Tibial nerve (tissue), 4 donors: Measurements from ENCODE around the gene PNPLA3. TPM values are rescaled to one million over a fixed set of nuclear protein-coding genes. Genes with fewer than 3 reads are reported as not detected.

Experiments
- DNase-seq, 2 donors: peaks; one replicate each; pipeline ENCODE4 v3.0.0-alpha.2; 2019; ENCODE audit warnings: low spot score in 2 of 2
- H3K27ac ChIP-seq, 4 donors: fragments of 200-600 bp; sonication (generic) in 3 of 4; one replicate each; pipeline ENCODE4 v1.5.1; 2017 to 2019; ENCODE audit warnings: mild to moderate bottlenecking in 1 of 4
- H3K27me3 ChIP-seq, 2 donors: fragments of 200-600 bp; sonication (generic) in 1 of 2; one replicate each; pipeline versions ENCODE4 v1.5.1 to v1.6.0; 2017 to 2019
- H3K36me3 ChIP-seq, 3 donors: fragments of 200-600 bp; sonication (generic); one replicate each; pipeline ENCODE4 v1.5.1; 2018 to 2019
- H3K4me1 ChIP-seq, 4 donors: fragments of 200-600 bp; sonication (generic) in 3 of 4; one replicate each; pipeline ENCODE4 v1.5.1; 2017 to 2019
- H3K4me3 ChIP-seq, 4 donors: fragments of 200-600 bp; sonication (generic) in 3 of 4; one replicate each; pipeline ENCODE4 v1.5.1; 2017 to 2019; ENCODE audit warnings: mild to moderate bottlenecking in 1 of 4, moderate library complexity in 1 of 4
- H3K9me3 ChIP-seq, 4 donors: fragments of 200-600 bp; sonication (generic) in 3 of 4; one replicate each; pipeline ENCODE4 v1.5.1; 2017 to 2019
- CTCF ChIP-seq, 5 experiments: fragments of 200-600 bp in 3 of 5; fragments of 450-650 bp in 2 of 5; sonication (generic) in 3 of 5; IDR thresholded peaks; one replicate each; pipeline ENCODE4 v1.5.1; 2016 to 2019; ENCODE audit warnings: antibody characterized with exemption in 5 of 5, mild to moderate bottlenecking in 3 of 5, moderate library complexity in 2 of 5
- EP300 ChIP-seq, 2 donors: sonication (generic); formaldehyde crosslinking; IDR thresholded peaks; one replicate each; pipeline ENCODE4 v1.6.1; 2017; ENCODE audit warnings: antibody characterized with exemption in 2 of 2, mild to moderate bottlenecking in 1 of 2
- POLR2A ChIP-seq, 2 donors: fragments of 450-650 bp; IDR thresholded peaks; one replicate each; pipeline ENCODE4 v1.6.1; 2017; ENCODE audit warnings: antibody characterized with exemption in 2 of 2, mild to moderate bottlenecking in 2 of 2, moderate library complexity in 2 of 2
- WGBS, 2 donors: methylation state at CpG; one replicate each; pipeline ENCODE4 v1.1.5; 2018; 5-methylcytosine and 5-hydroxymethylcytosine counted together
- total RNA-seq, 4 donors: library from RNA; depleted of rRNA; stranded (reverse); fragments of >200 nt; gene quantifications; one replicate each; pipeline ENCODE4 v1.1.0, GENCODE V29; 2016

Gene PNPLA3
- total RNA-seq, 4 donors from 2014 or later = 0.44 to 9.3 (median 1.1) TPM

- Histone ChIP-seq H3K27ac (no peak overlapping the region), H3K27me3 (peaks cover 0 to 16% of the 10 kb centered on the region in 2 donors), H3K9me3 (no peaks in the 10 kb centered on the region), H3K36me3 (no peaks in the 10 kb centered on the region), H3K4me3 (no peak overlapping the region), H3K4me1 (no peaks in the 10 kb centered on the region)
- no peak for DNase-seq
- no peak for TF ChIP-seq CTCF (IDR thresholded peaks at IDR 0.05)
- no peak for TF ChIP-seq POLR2A (IDR thresholded peaks at IDR 0.05)
- TF ChIP-seq EP300 (IDR thresholded peaks at IDR 0.05) = no peak
- 68 to 78% methylated on average over 6 of the region's 6 CpGs for WGBS, 2 donors
These were observed 6.1 kb upstream of the PNPLA3 start for GRCh38 chr22:43917521-43917920.

GRCh38 chr22:43919106-43919973 lies 4.3 kb upstream of the PNPLA3 start:
- peaks cover 0 to 21% of the 10 kb centered on the region in 2 donors for H3K27me3 ChIP-seq

DNA sequence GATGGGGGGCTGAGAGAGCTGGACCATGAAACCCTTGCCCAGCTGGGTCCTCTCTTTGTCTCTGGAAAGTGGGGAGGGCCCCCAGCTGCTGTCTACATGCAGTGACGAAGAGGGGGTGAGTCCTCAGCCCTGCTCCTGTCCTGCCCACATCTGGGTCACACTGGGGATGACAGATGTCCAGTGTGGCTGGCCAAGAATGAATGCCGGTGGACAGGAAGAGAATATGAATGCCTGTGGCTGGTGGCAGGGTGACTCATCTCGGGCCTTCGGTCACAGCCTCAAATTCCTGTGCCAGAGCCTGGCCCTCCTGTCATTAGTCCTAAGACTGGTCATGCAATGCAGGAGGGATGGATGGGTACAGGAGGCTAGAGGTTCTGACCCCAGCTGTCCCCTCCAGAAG lies 2.2 kb upstream of the PNPLA3 start:
- Histone ChIP-seq H3K9me3 (peaks cover 0 to 6% (median 0%) of the 10 kb centered on the region in 4 donors), H3K36me3 (no peaks in the 10 kb centered on the region), H3K27me3 (peaks cover 0 to 31% of the 10 kb centered on the region in 2 donors), H3K27ac (no peak overlapping the region), H3K4me1 (peaks cover 0 to 16% (median 5%) of the 10 kb centered on the region in 4 donors), H3K4me3 (no peak overlapping the region)
- no peak for DNase-seq
- TF ChIP-seq EP300 (IDR thresholded peaks at IDR 0.05) = no peak
- no peak for TF ChIP-seq CTCF (IDR thresholded peaks at IDR 0.05)
- TF ChIP-seq POLR2A (IDR thresholded peaks at IDR 0.05) = no peak
- 25 to 33% methylated on average over 1 to 3 of the region's 4 CpGs for WGBS, 2 donors

More at GRCh38 chr22:43919106-43919973, 4.3 kb upstream of the PNPLA3 start:
- no peaks in the 10 kb centered on the region for H3K9me3 ChIP-seq
- H3K27ac ChIP-seq = no peak overlapping the region
- DNase-seq = no peak
- no peak overlapping the region for H3K4me3 ChIP-seq
- no peak for TF ChIP-seq EP300 (IDR thresholded peaks at IDR 0.05)
- no peak for TF ChIP-seq CTCF (IDR thresholded peaks at IDR 0.05)
- TF ChIP-seq POLR2A (IDR thresholded peaks at IDR 0.05) = no peak
- peaks cover 0 to 15% (median 5%) of the 10 kb centered on the region in 4 donors for H3K4me1 ChIP-seq
- 82 to 84% methylated on average over 16 of the region's 16 CpGs for WGBS, 2 donors
- no peaks in the 10 kb centered on the region for H3K36me3 ChIP-seq

GRCh38 chr22:43922123-43922522 lies 1.5 kb upstream of the PNPLA3 start:
- Histone ChIP-seq H3K27me3 (peaks cover 0 to 31% of the 10 kb centered on the region in 2 donors), H3K4me1 (peaks cover 0 to 16% (median 5%) of the 10 kb centered on the region in 4 donors), H3K4me3 (no peak overlapping the region), H3K36me3 (no peaks in the 10 kb centered on the region), H3K9me3 (peaks cover 0 to 6% (median 0%) of the 10 kb centered on the region in 4 donors), H3K27ac (no peak overlapping the region)
- DNase-seq = no peak
- TF ChIP-seq POLR2A (IDR thresholded peaks at IDR 0.05) (no peak), EP300 (IDR thresholded peaks at IDR 0.05) (no peak), CTCF (IDR thresholded peaks at IDR 0.05) (no peak)
- 67 to 82% methylated on average over 1 to 3 of the region's 3 CpGs for WGBS, 2 donors

GRCh38 chr22:43923191-43923590 lies 414 bp upstream of the PNPLA3 start:
- Histone ChIP-seq H3K36me3 (no peaks in the 10 kb centered on the region), H3K27ac (no peak overlapping the region), H3K4me3 (peak overlapping the region; percentile 40 to 71 (median 55)), H3K9me3 (peaks cover 0 to 6% (median 0%) of the 10 kb centered on the region in 4 donors), H3K4me1 (peaks cover 0 to 16% (median 5%) of the 10 kb centered on the region in 4 donors), H3K27me3 (peaks cover 0 to 31% of the 10 kb centered on the region in 2 donors)
- no peak for TF ChIP-seq POLR2A (IDR thresholded peaks at IDR 0.05)
- no peak for TF ChIP-seq EP300 (IDR thresholded peaks at IDR 0.05)
- TF ChIP-seq CTCF (IDR thresholded peaks at IDR 0.05) = no peak
- WGBS, 2 donors = 1 to 2% methylated on average over 10 to 13 of the region's 13 CpGs
- DNase-seq = no peak
